Embryonic facial prominence (tissue), 1 donor: ENCODE results near the gene TRMT112.

ENCODE experiments used
- DNase-seq: peaks from one replicate; pipeline ENCODE4 v3.0.0-alpha.2; 2016; ENCODE audit errors: extremely low spot score

Gene TRMT112

DNA sequence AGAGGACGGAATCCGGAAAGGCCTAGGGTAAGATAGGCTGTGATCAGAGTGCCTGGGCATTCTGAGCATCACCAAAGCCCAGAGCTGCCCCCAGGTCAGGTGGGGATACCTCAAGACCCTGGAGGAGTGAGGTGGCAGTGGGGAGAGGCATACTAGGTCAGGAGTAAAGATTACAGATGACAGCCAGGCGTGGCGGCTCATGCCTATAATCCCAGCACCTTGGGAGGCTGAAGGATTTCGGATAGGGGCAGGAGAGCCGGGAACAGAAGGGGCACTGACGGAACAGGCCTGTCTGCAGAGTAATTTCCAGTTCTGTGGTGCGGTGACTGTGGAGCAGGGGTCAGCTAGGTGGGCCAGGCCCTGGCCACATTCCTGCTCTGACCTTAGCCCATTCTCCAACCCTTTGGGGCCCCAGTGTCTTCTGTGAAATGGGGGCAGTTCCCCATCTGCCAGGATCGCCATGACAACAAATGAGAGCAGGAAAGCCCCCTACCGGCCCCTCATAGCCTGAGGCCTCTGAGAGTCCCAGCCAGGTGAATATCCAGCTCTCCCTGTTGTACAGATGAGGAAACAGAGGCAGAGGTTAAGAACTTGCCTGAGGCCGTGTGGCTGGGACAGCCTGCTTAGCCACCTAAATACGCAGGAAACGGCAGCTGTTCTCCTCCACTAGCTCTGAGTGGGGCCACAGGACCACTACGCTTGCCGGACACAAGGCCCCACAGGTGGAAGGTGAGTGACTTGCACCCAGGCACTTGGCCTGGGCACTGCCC is 42.1 kb downstream of the TRMT112 start:
- DNase-seq: no peak

- DNase-seq: peak; percentile 99
Observed at GRCh38 chr11:64269540-64270220, 47.7 kb downstream of the TRMT112 start.

- DNase-seq: no peak
Observed at GRCh38 chr11:64268893-64269539, 48.3 kb downstream of the TRMT112 start.

- no peak for DNase-seq
Observed at GRCh38 chr11:64268025-64268892, 49.1 kb downstream of the TRMT112 start.

DNA sequence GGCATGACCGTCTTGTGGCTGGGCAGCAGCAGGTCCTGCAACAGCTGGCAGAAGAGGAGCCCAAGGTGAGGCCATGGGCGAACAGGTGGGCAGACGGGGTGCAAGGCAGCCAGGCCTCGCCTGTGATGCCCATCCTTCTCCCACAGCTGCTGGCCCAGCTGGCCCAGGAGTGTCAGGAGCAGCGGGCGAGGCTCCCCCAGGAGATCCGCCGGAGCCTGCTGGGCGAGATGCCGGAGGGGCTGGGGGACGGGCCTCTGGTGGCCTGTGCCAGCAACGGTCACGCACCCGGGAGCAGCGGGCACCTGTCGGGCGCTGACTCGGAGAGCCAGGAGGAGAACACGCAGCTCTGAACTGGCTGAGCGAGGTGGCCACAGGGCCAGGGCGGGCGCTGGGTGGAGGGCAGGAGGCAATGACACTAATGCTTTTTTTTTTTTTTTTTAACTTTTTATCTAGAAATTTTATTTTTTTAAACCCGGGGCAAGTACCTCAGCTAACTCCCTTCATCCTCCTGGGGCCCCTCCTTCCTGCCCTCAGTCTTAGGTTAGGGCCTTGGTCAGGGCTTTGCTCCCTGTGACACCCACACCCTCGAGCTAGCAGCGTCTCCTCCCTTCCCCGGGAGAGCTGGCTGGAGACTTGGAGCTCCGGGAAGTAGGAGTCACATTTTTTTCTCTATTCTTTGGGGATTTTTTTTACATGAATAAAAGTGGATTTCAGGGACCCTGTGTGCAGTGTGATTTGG is 50.0 kb downstream of the TRMT112 start:
- no peak for DNase-seq
